Upper lobe of left lung (tissue), 6 donors: ENCODE measurements around the gene EYS. TPM values are rescaled to one million over a fixed set of nuclear protein-coding genes. Genes with fewer than 3 reads are reported as not detected.

Experiments
- ATAC-seq, 2 donors: fragments of 200-7000 bp; cut with Tn5 transposase; one replicate each; pipeline ENCODE4 v1.9.1; 2022; ENCODE audit warnings: mild to moderate bottlenecking in 2 of 2, moderate library complexity in 2 of 2; ENCODE audit not compliant: low FRiP score in 2 of 2
- DNase-seq, 2 donors: peaks; one replicate each; pipeline ENCODE4 v3.0.0-alpha.2; 2019 to 2020
- H3K27ac ChIP-seq, 4 donors: fragments of 200-600 bp; sonication (generic); one replicate each; pipeline ENCODE4 v1.5.1; 2016 to 2019
- H3K27me3 ChIP-seq, 4 donors: fragments of 200-600 bp; sonication (generic); one replicate each; pipeline ENCODE4 v1.5.1; 2017 to 2019
- H3K36me3 ChIP-seq, 4 donors: fragments of 200-600 bp; sonication (generic); one replicate each; pipeline ENCODE4 v1.5.1; 2016 to 2019
- H3K4me1 ChIP-seq, 4 donors: fragments of 200-600 bp; sonication (generic); one replicate each; pipeline ENCODE4 v1.5.1; 2018 to 2019
- H3K4me3 ChIP-seq, 4 donors: fragments of 200-600 bp; sonication (generic); one replicate each; pipeline ENCODE4 v1.5.1; 2017 to 2019; ENCODE audit warnings: mild to moderate bottlenecking in 2 of 4, moderate library complexity in 1 of 4
- H3K9me3 ChIP-seq, 4 donors: fragments of 200-600 bp; sonication (generic); one replicate each; pipeline ENCODE4 v1.5.1; 2018 to 2019
- CTCF ChIP-seq, 6 experiments: fragments of 450-650 bp in 4 of 6; fragments of 200-600 bp in 2 of 6; sonication (generic) in 2 of 6; IDR thresholded peaks; one replicate each; pipeline ENCODE4 v1.5.1; 2016 to 2019; ENCODE audit warnings: antibody characterized with exemption in 6 of 6
- EP300 ChIP-seq, 4 donors: sonication (generic); formaldehyde crosslinking; IDR thresholded peaks; one replicate each; pipeline ENCODE4 v1.5.1; 2017; ENCODE audit warnings: antibody characterized with exemption in 4 of 4, control low read depth in 2 of 4
- POLR2A ChIP-seq, 4 donors: fragments of 450-650 bp; IDR thresholded peaks; one replicate each; pipeline ENCODE4 v1.5.1; 2016 to 2017; ENCODE audit warnings: antibody characterized with exemption in 4 of 4, mild to moderate bottlenecking in 2 of 4
- POLR2AphosphoS5 ChIP-seq, 2 donors: sonication (generic); formaldehyde crosslinking; IDR thresholded peaks; one replicate each; pipeline ENCODE4 v1.5.1; 2017; ENCODE audit warnings: antibody characterized with exemption in 2 of 2
- WGBS, 2 donors: methylation state at CpG; one replicate each; pipeline ENCODE4 v1.1.5; 2017 to 2018; 5-methylcytosine and 5-hydroxymethylcytosine counted together
- total RNA-seq, 6 donors: library from RNA; depleted of rRNA in 4 of 6; stranded (reverse); fragments of >200 nt in 4 of 6; gene quantifications; one replicate each; pipeline versions ENCODE4 v1.1.0 to v1.2.1, GENCODE V29; 2016 to 2021
- donor health status: DM: no; HTN: no; CAD: no; lungs with moderate emphysema.
- donor health status: DM: no; HTN: yes; CAD: no; lungs with severe emphysema.

Gene EYS
- total RNA-seq, 6 donors from 2014 or later, result under 0.01 to 0.46 (median 0.28) TPM; not detected in 2

- no peaks in the 10 kb centered on the region for H3K36me3 ChIP-seq
- H3K9me3 ChIP-seq, result no peaks in the 10 kb centered on the region
- 48 to 56% methylated on average over 3 of the region's 3 CpGs for WGBS, 2 donors
- no peaks in the 10 kb centered on the region for H3K4me1 ChIP-seq
- ATAC-seq (no peak), DNase-seq (no peak)
- no peaks in the 10 kb centered on the region for H3K27me3 ChIP-seq
- no peak for TF ChIP-seq EP300 (IDR thresholded peaks at IDR 0.05)
- no peak for TF ChIP-seq POLR2AphosphoS5 (IDR thresholded peaks at IDR 0.05)
- TF ChIP-seq POLR2A (IDR thresholded peaks at IDR 0.05), result no peak
- TF ChIP-seq CTCF (IDR thresholded peaks at IDR 0.05), result no peak
- no peak overlapping the region for H3K4me3 ChIP-seq
- H3K27ac ChIP-seq, result no peak overlapping the region
Observed at GRCh38 chr6:65566117-65566516, 140.9 kb downstream of the EYS start.

GRCh38 chr6:65558071-65558470, 149.0 kb downstream of the EYS start:
- no peaks in the 10 kb centered on the region for H3K27me3 ChIP-seq
- 85 to 86% methylated on average over 4 to 5 of the region's 6 CpGs for WGBS, 2 donors
- no peak overlapping the region for H3K4me3 ChIP-seq
- peak in 1 of 2 donors; percentile 39 for DNase-seq
- H3K27ac ChIP-seq, result no peak overlapping the region
- H3K9me3 ChIP-seq, result no peaks in the 10 kb centered on the region
- peak in 1 of 2 donors; percentile 43 for ATAC-seq
- no peak for TF ChIP-seq POLR2AphosphoS5 (IDR thresholded peaks at IDR 0.05)
- TF ChIP-seq EP300 (IDR thresholded peaks at IDR 0.05), result no peak
- TF ChIP-seq CTCF (IDR thresholded peaks at IDR 0.05), result no peak
- no peak for TF ChIP-seq POLR2A (IDR thresholded peaks at IDR 0.05)
- no peaks in the 10 kb centered on the region for H3K36me3 ChIP-seq
- no peaks in the 10 kb centered on the region for H3K4me1 ChIP-seq

GRCh38 chr6:65557224-65557623, 149.8 kb downstream of the EYS start:
- no peak overlapping the region for H3K4me3 ChIP-seq
- H3K27ac ChIP-seq, result no peak overlapping the region
- H3K27me3 ChIP-seq, result no peaks in the 10 kb centered on the region
- TF ChIP-seq POLR2AphosphoS5 (IDR thresholded peaks at IDR 0.05), result no peak
- TF ChIP-seq POLR2A (IDR thresholded peaks at IDR 0.05), result no peak
- TF ChIP-seq CTCF (IDR thresholded peaks at IDR 0.05), result no peak
- TF ChIP-seq EP300 (IDR thresholded peaks at IDR 0.05), result no peak
- no peaks in the 10 kb centered on the region for H3K36me3 ChIP-seq
- no peaks in the 10 kb centered on the region for H3K9me3 ChIP-seq
- no peak for ATAC-seq
- H3K4me1 ChIP-seq, result no peaks in the 10 kb centered on the region
- WGBS, 2 donors, result 57 to 84% methylated on average over 1 to 6 of the region's 6 CpGs
- peak in 1 of 2 donors; percentile 48 for DNase-seq

- H3K9me3 ChIP-seq, result no peaks in the 10 kb centered on the region
- no peak overlapping the region for H3K4me3 ChIP-seq
- H3K27me3 ChIP-seq, result no peaks in the 10 kb centered on the region
- no peak overlapping the region for H3K27ac ChIP-seq
- TF ChIP-seq EP300 (IDR thresholded peaks at IDR 0.05) (no peak), POLR2A (IDR thresholded peaks at IDR 0.05) (no peak), POLR2AphosphoS5 (IDR thresholded peaks at IDR 0.05) (no peak)
- no peak for ATAC-seq
- no peaks in the 10 kb centered on the region for H3K4me1 ChIP-seq
- no peak for DNase-seq
- 62 to 64% methylated on average over 3 of the region's 3 CpGs for WGBS, 2 donors
- H3K36me3 ChIP-seq, result no peaks in the 10 kb centered on the region
Observed at GRCh38 chr6:65546894-65547293, 160.1 kb downstream of the EYS start.

GRCh38 chr6:65545920-65546319, 161.1 kb downstream of the EYS start:
- Histone ChIP-seq H3K9me3 (no peaks in the 10 kb centered on the region), H3K27ac (no peak overlapping the region), H3K27me3 (no peaks in the 10 kb centered on the region), H3K4me3 (no peak overlapping the region), H3K36me3 (no peaks in the 10 kb centered on the region), H3K4me1 (no peaks in the 10 kb centered on the region)
- ATAC-seq (no peak), DNase-seq (no peak)
- TF ChIP-seq CTCF (IDR thresholded peaks at IDR 0.05), result no peak
- no peak for TF ChIP-seq EP300 (IDR thresholded peaks at IDR 0.05)
- TF ChIP-seq POLR2AphosphoS5 (IDR thresholded peaks at IDR 0.05), result no peak
- TF ChIP-seq POLR2A (IDR thresholded peaks at IDR 0.05), result no peak
- WGBS, 2 donors, result 75 to 87% methylated on average over 2 of the region's 2 CpGs
